SK-N-SH treated with all-trans-retinoic acid at 6 μM for 48 hours (cell line): ENCODE results near the gene STAG1.

Experiments
- BACH2 ChIP-seq: fragments of 250-450 bp; sonication (Bioruptor Pico); IDR thresholded peaks from 2 replicates; pipeline ENCODE4 v1.9.0; 2021; ENCODE audit warnings: mild to moderate bottlenecking, borderline replicate concordance
- CSRNP3 ChIP-seq: fragments of 250-450 bp; sonication (Bioruptor Pico); IDR thresholded peaks from 2 replicates; pipeline ENCODE4 v1.5.1; 2021; ENCODE audit warnings: mild to moderate bottlenecking, moderate library complexity
- OSR1 ChIP-seq: fragments of 250-450 bp; sonication (Bioruptor Pico); IDR thresholded peaks from 2 replicates; pipeline ENCODE4 v1.8.0; 2022; ENCODE audit warnings: moderate library complexity, mild to moderate bottlenecking, inconsistent platforms
- POU6F1 ChIP-seq: fragments of 250-450 bp; sonication (Bioruptor Pico); IDR thresholded peaks from 2 replicates; pipeline ENCODE4 v1.8.0; 2021; ENCODE audit warnings: low read depth, mild to moderate bottlenecking, moderate library complexity, borderline replicate concordance
- PPARA ChIP-seq: fragments of 250-450 bp; sonication (Bioruptor Pico); IDR thresholded peaks from 2 replicates; pipeline ENCODE4 v1.5.0; 2020; ENCODE audit warnings: mild to moderate bottlenecking, borderline replicate concordance
- TCF4 ChIP-seq: fragments of 250-450 bp; sonication (Bioruptor Pico); IDR thresholded peaks from 2 replicates; pipeline ENCODE4 v1.8.0; 2021; ENCODE audit warnings: mild to moderate bottlenecking, moderate library complexity, borderline replicate concordance
- TOX ChIP-seq: fragments of 250-450 bp; sonication (Bioruptor Pico); IDR thresholded peaks from 2 replicates; pipeline ENCODE4 v1.8.0; 2021; ENCODE audit warnings: mild to moderate bottlenecking, moderate library complexity, borderline replicate concordance
- TSHZ2 ChIP-seq: fragments of 250-450 bp; sonication (Bioruptor Pico); IDR thresholded peaks from 2 replicates; pipeline ENCODE4 v1.5.0; 2020; ENCODE audit warnings: mild to moderate bottlenecking, moderate library complexity
- ZFP3 ChIP-seq: fragments of 250-450 bp; sonication (Bioruptor Pico); IDR thresholded peaks from 2 replicates; pipeline ENCODE4 v1.5.0; 2020; ENCODE audit warnings: mild to moderate bottlenecking, moderate library complexity
- ZFP30 ChIP-seq: fragments of 450-650 bp; formaldehyde crosslinking; IDR thresholded peaks from 2 replicates; pipeline ENCODE4 v1.5.0; 2022; ENCODE audit warnings: mild to moderate bottlenecking, moderate library complexity
- TF ChIP-seq, protein P1 (sequence below): fragments of 250-450 bp; sonication (Bioruptor Pico); IDR thresholded peaks from 2 replicates; pipeline ENCODE4 v1.5.1; 2020; ENCODE audit warnings: low read depth, mild to moderate bottlenecking, moderate library complexity

GRCh38 chr3:136584728-136585127 is 167.4 kb downstream of the STAG1 start:
- TF ChIP-seq, protein P1, sequence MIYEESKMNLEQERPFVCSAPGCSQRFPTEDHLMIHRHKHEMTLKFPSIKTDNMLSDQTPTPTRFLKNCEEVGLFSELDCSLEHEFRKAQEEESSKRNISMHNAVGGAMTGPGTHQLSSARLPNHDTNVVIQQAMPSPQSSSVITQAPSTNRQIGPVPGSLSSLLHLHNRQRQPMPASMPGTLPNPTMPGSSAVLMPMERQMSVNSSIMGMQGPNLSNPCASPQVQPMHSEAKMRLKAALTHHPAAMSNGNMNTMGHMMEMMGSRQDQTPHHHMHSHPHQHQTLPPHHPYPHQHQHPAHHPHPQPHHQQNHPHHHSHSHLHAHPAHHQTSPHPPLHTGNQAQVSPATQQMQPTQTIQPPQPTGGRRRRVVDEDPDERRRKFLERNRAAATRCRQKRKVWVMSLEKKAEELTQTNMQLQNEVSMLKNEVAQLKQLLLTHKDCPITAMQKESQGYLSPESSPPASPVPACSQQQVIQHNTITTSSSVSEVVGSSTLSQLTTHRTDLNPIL: no peak
- TF ChIP-seq CSRNP3 (CRISPR knock-in tag): no peak
- TF ChIP-seq ZFP3 (CRISPR knock-in tag): no peak
- no peak for TF ChIP-seq PPARA (CRISPR knock-in tag)
- no peak for TF ChIP-seq TSHZ2 (CRISPR knock-in tag)
- TF ChIP-seq BACH2 (CRISPR knock-in tag): no peak
- no peak for TF ChIP-seq POU6F1
- no peak for TF ChIP-seq ZFP30 (CRISPR knock-in tag)
- TF ChIP-seq TCF4 (CRISPR knock-in tag): no peak
- no peak for TF ChIP-seq OSR1
- TF ChIP-seq TOX (CRISPR knock-in tag): no peak
